Hepatocyte (in vitro differentiated cells): ENCODE data around the gene ARHGEF37. TPM values are rescaled to one million over a fixed set of nuclear protein-coding genes. Genes with fewer than 3 reads are reported as not detected.
A peak's percentile ranks its signal among the peaks of the same experiment; 100 is the strongest.

Source experiments
- DNase-seq: peaks from one replicate; pipeline ENCODE4 v3.0.0-alpha.2; 2016; ENCODE audit warnings: low spot score
- H2AFZ ChIP-seq: fragments of 200-600 bp; sonication (generic); 2 replicates; pipeline ENCODE4 v1.6.0; 2016; ENCODE audit warnings: antibody characterized with exemption, mild to moderate bottlenecking
- H3K27ac ChIP-seq: fragments of 200-600 bp; sonication (generic); 2 replicates; pipeline ENCODE4 v1.5.1; 2016; ENCODE audit warnings: mild to moderate bottlenecking
- H3K27me3 ChIP-seq: fragments of 200-600 bp; sonication (generic); 2 replicates; pipeline ENCODE4 v1.6.1; 2016
- H3K36me3 ChIP-seq: fragments of 200-600 bp; sonication (generic); replicated peaks from 2 replicates; pipeline ENCODE4 v1.5.1; 2016; ENCODE audit warnings: low read depth; ENCODE audit not compliant: insufficient read depth
- H3K4me1 ChIP-seq: fragments of 200-600 bp; sonication (generic); 2 replicates; pipeline ENCODE4 v1.5.1; 2016; ENCODE audit warnings: mild to moderate bottlenecking, moderate library complexity; ENCODE audit not compliant: insufficient read depth
- H3K4me2 ChIP-seq: fragments of 200-600 bp; sonication (generic); 2 replicates; pipeline ENCODE4 v1.6.0; 2016
- H3K4me3 ChIP-seq: fragments of 200-600 bp; sonication (generic); 2 replicates; pipeline ENCODE4 v1.5.1; 2016; ENCODE audit warnings: mild to moderate bottlenecking
- H3K79me2 ChIP-seq: fragments of 200-600 bp; sonication (generic); 2 replicates; pipeline ENCODE4 v1.6.0; 2017; ENCODE audit warnings: mild to moderate bottlenecking
- H3K9me2 ChIP-seq: fragments of 200-600 bp; sonication (generic); replicated peaks from 2 replicates; pipeline ENCODE4 v1.6.0; 2017; ENCODE audit warnings: mild to moderate bottlenecking; ENCODE audit not compliant: insufficient read depth
- H3K9me3 ChIP-seq: fragments of 200-600 bp; sonication (generic); 2 replicates; pipeline ENCODE4 v1.5.1; 2016; ENCODE audit warnings: low read depth, mild to moderate bottlenecking
- H4K20me1 ChIP-seq: fragments of 200-600 bp; sonication (generic); 2 replicates; pipeline ENCODE4 v1.6.0; 2016; ENCODE audit warnings: mild to moderate bottlenecking; ENCODE audit not compliant: insufficient read depth, poor library complexity, severe bottlenecking
- EZH2 ChIP-seq: fragments of 200-600 bp; sonication (generic); IDR thresholded peaks from 2 replicates; pipeline ENCODE4 v1.6.1; 2016; ENCODE audit warnings: antibody characterized with exemption, mild to moderate bottlenecking, borderline replicate concordance
- EZH2phosphoT487 ChIP-seq: fragments of 200-600 bp; sonication (generic); IDR thresholded peaks from one replicate; pipeline ENCODE4 v1.6.1; 2018; ENCODE audit warnings: antibody characterized with exemption, mild to moderate bottlenecking, low read depth, moderate library complexity; ENCODE audit not compliant: unreplicated experiment, severe bottlenecking
- WGBS: methylation state at CpG from one replicate; pipeline ENCODE4 v1.1.6; 2016; ENCODE audit warnings: low lambda C conversion rate; ENCODE audit errors: missing lambda C conversion rate; 5-methylcytosine and 5-hydroxymethylcytosine counted together
- polyA plus RNA-seq: library from polyadenylated mRNA; unstranded; fragments of >200 nt; fragmentation: Nextera tagmentation; extraction: Ambion mirVana; gene quantifications from 2 replicates; pipeline ENCODE4 v1.2.1, GENCODE V29; 2016
- total RNA-seq: library from RNA; depleted of rRNA; stranded (reverse); fragments of >200 nt; gene quantifications from 2 replicates; pipeline ENCODE4 v1.2.3, GENCODE V29; 2014
- TF ChIP-seq, protein P1 (sequence below): fragments of 200-600 bp; sonication (generic); IDR thresholded peaks from 2 replicates; pipeline ENCODE4 v1.5.1; 2016; ENCODE audit warnings: antibody characterized with exemption, mild to moderate bottlenecking; ENCODE audit not compliant: poor library complexity

ARHGEF37 gene
- total and polyA plus RNA-seq, 2 experiments from 2014 or later = 2.3 to 2.9 TPM

DNA sequence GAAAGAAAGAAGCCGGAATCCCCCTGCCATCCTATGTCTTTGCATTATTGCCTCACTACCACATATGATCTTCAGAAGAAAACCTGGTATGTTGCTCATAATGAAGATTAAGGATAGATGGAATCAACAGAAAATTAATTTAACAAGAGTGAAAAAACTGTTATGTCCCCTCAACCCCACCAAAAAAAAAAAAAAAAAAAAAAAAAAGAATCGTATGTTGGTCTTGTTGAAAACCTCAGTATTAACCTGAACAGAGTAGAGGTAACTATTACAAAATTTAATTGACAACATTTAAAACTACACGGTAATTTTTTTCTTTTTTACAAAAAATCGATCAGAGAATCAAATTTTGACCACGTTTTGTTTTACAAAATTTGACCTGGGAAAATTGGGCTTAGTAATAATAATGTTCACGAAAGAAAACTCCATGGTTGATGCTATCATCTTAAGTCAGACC, 29.2 kb upstream of the ARHGEF37 start:
- Histone ChIP-seq H3K9me3 (no peaks in the 10 kb centered on the region), H4K20me1 (peaks cover 19% of the 10 kb centered on the region), H3K79me2 (peaks cover 48% of the 10 kb centered on the region), H3K4me1 (peaks cover 12% of the 10 kb centered on the region), H3K4me2 (peak overlapping the region; percentile 78), H3K27me3 (no peaks in the 10 kb centered on the region), H3K36me3 (no peaks in the 10 kb centered on the region), H3K4me3 (peak overlapping the region; percentile 60), H2AFZ (peak overlapping the region; percentile 39), H3K9me2 (no peaks in the 10 kb centered on the region), H3K27ac (peak overlapping the region; percentile 96)
- DNase-seq = no peak
- TF ChIP-seq EZH2 (no peak), EZH2phosphoT487 (no peak)
- TF ChIP-seq, protein P1, sequence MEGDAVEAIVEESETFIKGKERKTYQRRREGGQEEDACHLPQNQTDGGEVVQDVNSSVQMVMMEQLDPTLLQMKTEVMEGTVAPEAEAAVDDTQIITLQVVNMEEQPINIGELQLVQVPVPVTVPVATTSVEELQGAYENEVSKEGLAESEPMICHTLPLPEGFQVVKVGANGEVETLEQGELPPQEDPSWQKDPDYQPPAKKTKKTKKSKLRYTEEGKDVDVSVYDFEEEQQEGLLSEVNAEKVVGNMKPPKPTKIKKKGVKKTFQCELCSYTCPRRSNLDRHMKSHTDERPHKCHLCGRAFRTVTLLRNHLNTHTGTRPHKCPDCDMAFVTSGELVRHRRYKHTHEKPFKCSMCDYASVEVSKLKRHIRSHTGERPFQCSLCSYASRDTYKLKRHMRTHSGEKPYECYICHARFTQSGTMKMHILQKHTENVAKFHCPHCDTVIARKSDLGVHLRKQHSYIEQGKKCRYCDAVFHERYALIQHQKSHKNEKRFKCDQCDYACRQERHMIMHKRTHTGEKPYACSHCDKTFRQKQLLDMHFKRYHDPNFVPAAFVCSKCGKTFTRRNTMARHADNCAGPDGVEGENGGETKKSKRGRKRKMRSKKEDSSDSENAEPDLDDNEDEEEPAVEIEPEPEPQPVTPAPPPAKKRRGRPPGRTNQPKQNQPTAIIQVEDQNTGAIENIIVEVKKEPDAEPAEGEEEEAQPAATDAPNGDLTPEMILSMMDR = no peak
- 35% methylated on average over 6 of the region's 6 CpGs for whole genome bisulfite sequencing

DNA sequence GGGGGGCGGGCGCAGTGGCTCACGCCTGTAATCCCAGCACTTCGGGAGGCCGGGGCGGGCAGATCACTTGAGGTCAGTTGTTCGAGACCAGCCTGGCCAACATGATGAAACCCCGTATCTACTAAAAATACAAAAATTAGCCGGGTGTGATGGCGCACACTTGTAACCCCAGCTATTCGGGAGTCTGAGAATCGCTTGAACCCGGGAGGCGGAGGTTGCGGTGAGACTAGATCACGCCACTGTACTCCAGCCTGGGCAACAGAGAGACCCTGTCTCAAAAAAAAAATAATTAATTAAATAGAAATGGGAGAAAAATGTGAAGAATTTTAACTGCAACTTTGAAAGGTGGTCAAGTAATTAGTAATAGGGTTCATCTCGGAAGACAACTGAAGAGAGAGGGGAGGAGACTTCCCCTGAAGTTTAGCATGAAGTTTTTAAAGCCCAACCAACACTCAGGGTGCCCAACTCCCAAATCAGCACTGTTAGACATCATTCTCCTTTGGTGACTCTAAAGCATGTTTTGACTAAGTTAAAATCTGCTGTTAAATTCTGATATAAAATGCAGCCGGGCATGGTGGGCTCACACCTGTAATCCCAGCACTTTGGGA, 28.6 kb upstream of the ARHGEF37 start:
- Histone ChIP-seq H3K27me3 (no peaks in the 10 kb centered on the region), H3K4me3 (no peak overlapping the region), H3K27ac (no peak overlapping the region), H3K9me3 (no peaks in the 10 kb centered on the region), H3K4me1 (peaks cover 6% of the 10 kb centered on the region), H2AFZ (no peak overlapping the region), H3K9me2 (no peaks in the 10 kb centered on the region), H3K4me2 (peak overlapping the region; percentile 78), H3K79me2 (peaks cover 42% of the 10 kb centered on the region), H4K20me1 (peaks cover 14% of the 10 kb centered on the region), H3K36me3 (no peaks in the 10 kb centered on the region)
- TF ChIP-seq, protein P1 = no peak
- TF ChIP-seq EZH2 (no peak), EZH2phosphoT487 (no peak)
- no peak for DNase-seq
- WGBS = 91% methylated on average over 18 of the region's 18 CpGs

DNA sequence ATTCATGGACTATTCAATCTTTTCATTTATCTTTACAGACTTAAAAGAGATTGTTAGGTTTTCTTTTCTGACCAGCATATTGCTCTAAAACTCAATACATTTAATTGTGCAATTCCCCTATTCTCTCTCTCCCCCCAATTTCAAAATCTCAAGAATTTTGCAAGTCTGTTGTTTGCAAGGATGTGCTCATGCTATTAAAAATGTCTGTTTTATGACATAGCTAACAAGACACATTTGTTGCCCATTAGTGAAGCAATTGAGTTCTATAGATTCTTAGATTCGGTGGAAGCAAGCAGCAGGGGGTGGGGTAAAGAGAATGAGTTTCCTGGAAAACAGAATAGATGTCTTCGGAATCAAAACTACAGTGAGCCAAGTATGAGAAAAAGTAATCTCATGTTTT, 21.6 kb upstream of the ARHGEF37 start:
- Histone ChIP-seq H3K27ac (no peak overlapping the region), H3K27me3 (no peaks in the 10 kb centered on the region), H3K79me2 (no peaks in the 10 kb centered on the region), H3K4me1 (peaks cover 16% of the 10 kb centered on the region), H3K36me3 (no peaks in the 10 kb centered on the region), H3K9me3 (no peaks in the 10 kb centered on the region), H3K4me3 (no peak overlapping the region), H2AFZ (no peak overlapping the region), H4K20me1 (no peaks in the 10 kb centered on the region), H3K9me2 (no peaks in the 10 kb centered on the region), H3K4me2 (no peak overlapping the region)
- TF ChIP-seq, protein P1 = no peak
- TF ChIP-seq EZH2phosphoT487 = no peak
- no peak for TF ChIP-seq EZH2
- DNase-seq = no peak
- 53% methylated on average over 2 of the region's 2 CpGs for WGBS
